GM12878 (cell line): ENCODE results near the gene RHEX. TPM values are rescaled to one million over a fixed set of nuclear protein-coding genes. Genes with fewer than 3 reads are reported as not detected.

Experiments used
- ATAC-seq: fragments of 200-7000 bp; cut with Tn5 transposase; 3 replicates; pipeline ENCODE4 v1.9.1; 2020; ENCODE audit warnings: mild to moderate bottlenecking, moderate library complexity
- BruUV-seq: library from RNA; stranded (reverse); fragments of 400-500 nt; replicated peaks from 2 replicates; lab custom pipeline; 2021; lab: Mats Ljungman, UMichigan
- CTCF ChIA-PET: fragments of 300-600 bp; sonication (Branson Sonifier 250); formaldehyde crosslinking; extraction: SDS; loops from one replicate; lab custom pipeline; 2021; ENCODE audit warnings: inconsistent platforms; lab: Yijun Ruan, JAX
- POLR2A ChIA-PET: fragments of 350-600 bp; formaldehyde crosslinking; extraction: SDS; loops from one replicate; lab custom pipeline; 2021; ENCODE audit warnings: inconsistent platforms; lab: Charles Lee
- RAD21 ChIA-PET: fragments of 300-600 bp; sonication (Branson Sonifier 250); formaldehyde crosslinking; loops from one replicate; lab custom pipeline; 2023; ENCODE audit warnings: antibody characterized with exemption; ENCODE audit not compliant: unreplicated experiment; lab: Charles Lee
- SMC1A ChIA-PET: fragments of 300-600 bp; sonication (Branson Sonifier 250); formaldehyde crosslinking; loops from one replicate; lab custom pipeline; 2023; ENCODE audit not compliant: unreplicated experiment, uncharacterized antibody; lab: Charles Lee
- DNase-seq: peaks from one replicate; pipeline ENCODE4 v3.0.0-alpha.2; 2011; ENCODE audit warnings: low read depth, low spot score
- FAIRE-seq: peaks from 3 replicates; lab custom pipeline; 2011; peaks lifted over from hg19 to GRCh38; lab: Jason Lieb, UNC
- H2AFZ ChIP-seq: 2 replicates; pipeline ENCODE4 v1.6.0; 2011; ENCODE audit warnings: low read depth, low read length, control low read depth; ENCODE audit not compliant: control insufficient read depth
- H3K27ac ChIP-seq: 2 replicates; pipeline ENCODE4 v1.5.1; 2011; ENCODE audit warnings: control low read depth; ENCODE audit not compliant: control insufficient read depth, insufficient read depth
- H3K27me3 ChIP-seq, 2 experiments: replicated peaks in 1 of 2; 2 replicates each; pipeline versions ENCODE4 v1.6.0 to v1.6.1; 2011; ENCODE audit warnings: low read length in 1 of 2; ENCODE audit not compliant: control insufficient read depth in 2 of 2, insufficient read depth in 2 of 2
- H3K36me3 ChIP-seq, 2 experiments: 2 replicates each; pipeline ENCODE4 v1.5.1; 2011; ENCODE audit warnings: low read length in 1 of 2; ENCODE audit not compliant: control insufficient read depth in 2 of 2, insufficient read depth in 2 of 2
- H3K4me1 ChIP-seq: 2 replicates; pipeline ENCODE4 v1.6.1; 2011; ENCODE audit warnings: mild to moderate bottlenecking, low read length, moderate library complexity, mixed read lengths; ENCODE audit not compliant: control insufficient read depth, insufficient read depth
- H3K4me2 ChIP-seq: 2 replicates; pipeline ENCODE4 v1.6.0; 2011; ENCODE audit warnings: control low read depth; ENCODE audit not compliant: control insufficient read depth, insufficient read depth
- H3K4me3 ChIP-seq: fragments of 200-600 bp; sonication (generic); 2 replicates; pipeline ENCODE4 v1.5.1; 2016
- H3K79me2 ChIP-seq: 2 replicates; pipeline ENCODE4 v1.6.0; 2011; ENCODE audit warnings: low read length; ENCODE audit not compliant: control insufficient read depth, insufficient read depth
- H3K9ac ChIP-seq: 2 replicates; pipeline ENCODE4 v1.8.0; 2011; ENCODE audit warnings: low read length, control low read depth, mixed read lengths; ENCODE audit not compliant: control insufficient read depth, insufficient read depth
- H3K9me3 ChIP-seq: replicated peaks from 3 replicates; pipeline ENCODE4 v1.5.1; 2011; ENCODE audit warnings: mild to moderate bottlenecking, low read length; ENCODE audit not compliant: control insufficient read depth, insufficient read depth
- H4K20me1 ChIP-seq: 2 replicates; pipeline ENCODE4 v1.6.0; 2011; ENCODE audit not compliant: control insufficient read depth, insufficient read depth
- BCLAF1 ChIP-seq: fragments of 450-650 bp; IDR thresholded peaks from 2 replicates; pipeline ENCODE4 v1.6.1; 2017; ENCODE audit warnings: antibody characterized with exemption, mild to moderate bottlenecking, moderate library complexity
- CREM ChIP-seq: IDR thresholded peaks from 2 replicates; pipeline ENCODE4 v1.6.1; 2014; ENCODE audit warnings: antibody characterized with exemption, low read depth
- DPF2 ChIP-seq: fragments of 450-650 bp; IDR thresholded peaks from 2 replicates; pipeline ENCODE4 v1.6.1; 2017; ENCODE audit warnings: mild to moderate bottlenecking
- GABPA ChIP-seq: IDR thresholded peaks from 2 replicates; pipeline ENCODE4 v1.6.1; 2014; ENCODE audit warnings: antibody characterized with exemption, low read depth, mild to moderate bottlenecking, inconsistent platforms
- RELB ChIP-seq: fragments of 450-650 bp; IDR thresholded peaks from 2 replicates; pipeline ENCODE4 v1.6.1; 2017; ENCODE audit warnings: low read depth, mild to moderate bottlenecking, moderate library complexity
- RUNX3 ChIP-seq: IDR thresholded peaks from 2 replicates; pipeline ENCODE4 v1.6.1; 2012; ENCODE audit warnings: low read length, inconsistent platforms
- WGBS: methylation state at CpG from one replicate; pipeline ENCODE4 v1.1.6; 2016; ENCODE audit warnings: low lambda C conversion rate; ENCODE audit not compliant: insufficient replicate concordance, insufficient coverage; ENCODE audit errors: missing lambda C conversion rate; 5-methylcytosine and 5-hydroxymethylcytosine counted together
- in situ Hi-C: fragments of 300-500 bp; cut with MboI; formaldehyde crosslinking; loops from 9 replicates; pipeline ENCODE4 v1.14.3; 2018; ENCODE audit warnings: mixed read lengths
- intact Hi-C: fragments of 100-400 bp; cut with micrococcal nuclease; formaldehyde crosslinking; loops from one replicate; pipeline ENCODE4 v1.14.2; 2022; ENCODE audit not compliant: unreplicated experiment
- polyA plus RNA-seq, 11 experiments: library from polyadenylated mRNA; depleted of rRNA in 4 of 11; unstranded in 6 of 11; stranded (reverse) in 5 of 11; fragments of >200 nt; fragmentation: Nextera tagmentation in 4 of 11; fragmentation: Illumina TruSeq in 1 of 11; extraction: Ambion mirVana in 4 of 11; extraction: Trizol in 1 of 11; gene quantifications; 1 replicate in 1 of 11; 2 replicates in 10 of 11; pipeline versions ENCODE4 v1.2.1 to v1.2.3, GENCODE V29; 2011 to 2016; ENCODE audit warnings: inconsistent platforms in 2 of 11, missing spikeins in 2 of 11, low read depth in 1 of 11
- total RNA-seq, 4 experiments: library from RNA; depleted of rRNA in 3 of 4; stranded (reverse); fragments of >200 nt in 3 of 4; fragmentation: Illumina TruSeq in 1 of 4; extraction: Trizol in 1 of 4; gene quantifications; 2 replicates each; pipeline versions ENCODE4 v1.2.1 to v1.2.3, GENCODE V29; 2013 to 2021

The RHEX gene
- total and polyA plus RNA-seq, 10 of the 15 experiments (the other 5 are each of a cell fraction or from before 2014, with no cell fraction given): 2.4 to 11.4 (median 5.7) TPM

- CTCF ChIA-PET: no interaction called here
- H3K4me2 ChIP-seq: no peak within 1 kb of the TSS; the same call in 1 of the 2 replicates
- RAD21 ChIA-PET: no interaction called here
- peak; percentile 50 for ATAC-seq
- no peaks in the 10 kb centered on the region for H3K4me1 ChIP-seq
- POLR2A ChIA-PET: no interaction called here
- H2AFZ ChIP-seq: no peak within 1 kb of the TSS
- DNase-seq: no peak
- no peaks in the 10 kb centered on the region for H3K36me3 ChIP-seq
- TF ChIP-seq DPF2 (no peak), RELB (no peak), CREM (no peak), BCLAF1 (no peak), RUNX3 (no peak), GABPA (no peak)
- FAIRE-seq: no peak
- H3K27ac ChIP-seq: no peak within 1 kb of the TSS
- intact Hi-C loops: no loop called here
- no TSS peak for BruUV-seq
- no peaks in the 10 kb centered on the region for H4K20me1 ChIP-seq
- SMC1A ChIA-PET: no interaction called here
- no peak within 1 kb of the TSS for H3K4me3 ChIP-seq
- H3K79me2 ChIP-seq: no peaks in the 10 kb centered on the region
- in situ Hi-C loops: no loop called here
- peaks cover 5 to 10% of the 10 kb centered on the region in 2 experiments; a peak in 3 of 4 replicates for H3K27me3 ChIP-seq
- H3K9ac ChIP-seq: no peak within 1 kb of the TSS
- H3K9me3 ChIP-seq: peaks cover 2% of the 10 kb centered on the region
- 1% methylated on average over 47 of the region's 55 CpGs for WGBS
Measured at GRCh38 chr1:206117151-206117948, 64.4 kb downstream of the RHEX start, which contains the start of gene AVPR1B. Gene AVPR1B, minus strand, starts transcription at chr1:206117388. Its CDS starts 498 bp downstream, at chr1:206116890.
